Esophagus (tissue), 2 donors: ENCODE data around the gene FARSB. TPM values are rescaled to one million over a fixed set of nuclear protein-coding genes. Genes with fewer than 3 reads are reported as not detected.

ENCODE experiments used
- H3K27ac ChIP-seq, 2 donors: one replicate each; pipeline ENCODE4 v1.5.1; 2013; ENCODE audit warnings: low read depth in 2 of 2, mild to moderate bottlenecking in 2 of 2, inconsistent platforms in 1 of 2, low read length in 1 of 2, moderate library complexity in 1 of 2
- H3K27me3 ChIP-seq, 2 donors: one replicate each; pipeline ENCODE4 v1.6.1; 2013; ENCODE audit warnings: low read length in 2 of 2, control low read depth in 1 of 2, mild to moderate bottlenecking in 1 of 2; ENCODE audit not compliant: insufficient read depth in 2 of 2, control insufficient read depth in 1 of 2
- H3K36me3 ChIP-seq, 2 donors: one replicate each; pipeline ENCODE4 v1.6.1; 2013; ENCODE audit warnings: low read length in 1 of 2; ENCODE audit not compliant: control insufficient read depth in 2 of 2, insufficient read depth in 2 of 2
- H3K4me1 ChIP-seq, 2 donors: one replicate each; pipeline ENCODE4 v1.6.1; 2013; ENCODE audit warnings: low read length in 1 of 2; ENCODE audit not compliant: control insufficient read depth in 2 of 2, insufficient read depth in 2 of 2
- H3K4me3 ChIP-seq, 2 donors: one replicate each; pipeline ENCODE4 v1.5.1; 2013; ENCODE audit warnings: low read length in 2 of 2, mild to moderate bottlenecking in 2 of 2, low read depth in 1 of 2, moderate library complexity in 1 of 2
- H3K9me3 ChIP-seq, 2 donors: one replicate each; pipeline ENCODE4 v1.6.1; 2013; ENCODE audit warnings: mild to moderate bottlenecking in 2 of 2, low read depth in 1 of 2, low read length in 1 of 2, moderate library complexity in 1 of 2; ENCODE audit not compliant: control insufficient read depth in 2 of 2, insufficient read depth in 1 of 2
- WGBS, 2 donors: extraction: QIAGEN DNeasy Blood & Tissue Kit; methylation state at CpG; one replicate each; pipeline ENCODE4 v1.1.7; 2013; 5-methylcytosine and 5-hydroxymethylcytosine counted together
- polyA plus RNA-seq, 2 donors: library from polyadenylated mRNA; stranded (reverse); fragments of 200-250 nt; gene quantifications; one replicate each; pipeline ENCODE4 v1.2.3, GENCODE V29; 2013
- donor health status: healthy with polysubstance abuse.
- donor health status: Bipolar disorder and iron deficiency.

Gene FARSB
- polyA plus RNA-seq, 2 donors: 12.6 to 22.5 TPM

- 89 to 90% methylated on average over 1 of the region's 1 CpG for WGBS, 2 donors
- Histone ChIP-seq H3K27ac (no peak overlapping the region), H3K9me3 (no peaks in the 10 kb centered on the region), H3K27me3 (no peaks in the 10 kb centered on the region), H3K4me1 (no peaks in the 10 kb centered on the region), H3K36me3 (peaks cover 2 to 5% of the 10 kb centered on the region in 2 donors), H3K4me3 (no peak overlapping the region)
These were observed 12.8 kb downstream of the FARSB start for GRCh38 chr2:222643134-222643533.

DNA sequence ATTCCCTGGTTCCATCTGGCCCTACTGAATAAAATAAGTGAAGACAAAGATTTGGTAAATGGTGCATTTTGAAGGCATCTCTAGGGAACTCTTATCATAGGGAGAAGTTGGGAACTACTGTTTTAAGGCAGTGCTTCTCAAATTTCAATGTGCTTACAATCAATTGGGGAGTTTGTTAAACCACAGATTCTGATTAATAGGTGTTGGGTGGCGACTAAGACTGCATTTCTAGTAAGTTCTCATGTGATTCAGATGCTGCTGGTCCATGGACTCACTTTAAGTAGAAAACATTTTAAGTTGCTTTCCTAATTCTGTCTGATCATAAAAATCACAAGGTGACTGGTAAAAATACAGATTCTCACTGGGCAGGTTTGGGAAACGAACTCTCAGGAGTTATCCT is 14.6 kb downstream of the FARSB start:
- WGBS, 2 donors: 93 to 94% methylated on average over 2 of the region's 2 CpGs
- Histone ChIP-seq H3K27me3 (no peaks in the 10 kb centered on the region), H3K4me1 (no peaks in the 10 kb centered on the region), H3K36me3 (peaks cover 4 to 8% of the 10 kb centered on the region in 2 donors), H3K9me3 (no peaks in the 10 kb centered on the region), H3K27ac (no peak overlapping the region), H3K4me3 (no peak overlapping the region)

DNA sequence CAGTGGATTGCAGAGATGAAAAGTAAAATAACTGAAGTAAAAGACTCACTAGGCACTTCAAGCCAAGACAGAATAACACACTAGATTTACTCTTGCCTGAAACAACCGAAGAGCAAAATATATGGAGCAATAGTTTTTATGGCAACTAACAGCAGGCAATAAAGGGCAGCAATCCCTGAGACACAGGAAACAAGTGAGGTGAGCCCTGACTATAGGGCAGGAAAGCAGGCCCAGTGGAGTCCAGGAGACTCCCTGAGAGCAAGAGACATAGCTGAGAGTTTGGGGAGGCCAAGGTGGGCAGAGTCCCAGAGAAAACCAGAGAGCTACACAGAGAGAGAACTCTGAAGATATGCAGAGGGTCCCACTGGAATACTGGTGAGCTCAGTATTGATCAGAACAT is 18.8 kb downstream of the FARSB start:
- no peak overlapping the region for H3K27ac ChIP-seq
- no peaks in the 10 kb centered on the region for H3K27me3 ChIP-seq
- H3K4me1 ChIP-seq: no peaks in the 10 kb centered on the region
- H3K4me3 ChIP-seq: no peak overlapping the region
- H3K9me3 ChIP-seq: no peaks in the 10 kb centered on the region
- H3K36me3 ChIP-seq: peaks cover 4 to 13% of the 10 kb centered on the region in 2 donors
- WGBS, 2 donors: 94 to 98% methylated on average over 1 of the region's 1 CpG

DNA sequence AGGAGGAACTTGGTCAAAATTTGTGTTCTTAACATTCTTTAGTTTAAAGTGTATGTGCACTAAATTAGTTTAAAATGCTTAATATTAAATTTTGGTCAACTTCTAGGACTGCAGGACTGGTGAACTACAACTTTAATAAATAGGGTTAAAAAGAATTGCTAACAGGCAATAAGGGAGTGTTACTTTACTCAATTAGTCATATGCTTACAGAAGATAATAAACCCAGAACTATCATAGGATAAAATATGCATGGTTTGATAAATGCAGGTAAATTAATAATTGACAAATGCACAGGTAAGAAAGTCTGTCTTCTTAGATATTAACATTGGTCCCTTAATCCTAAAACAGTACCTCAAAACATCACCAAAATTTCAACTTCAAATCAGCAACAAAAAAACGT is 20.6 kb downstream of the FARSB start:
- peaks cover 6 to 13% of the 10 kb centered on the region in 2 donors for H3K36me3 ChIP-seq
- no peak overlapping the region for H3K4me3 ChIP-seq
- H3K4me1 ChIP-seq: no peaks in the 10 kb centered on the region
- 87 to 97% methylated on average over 1 of the region's 1 CpG for WGBS, 2 donors
- no peaks in the 10 kb centered on the region for H3K9me3 ChIP-seq
- no peaks in the 10 kb centered on the region for H3K27me3 ChIP-seq
- H3K27ac ChIP-seq: no peak overlapping the region

- Histone ChIP-seq H3K4me3 (no peak overlapping the region), H3K4me1 (no peaks in the 10 kb centered on the region), H3K36me3 (peaks cover 14% of the 10 kb centered on the region in 2 donors), H3K27ac (no peak overlapping the region), H3K27me3 (no peaks in the 10 kb centered on the region), H3K9me3 (no peaks in the 10 kb centered on the region)
- WGBS, 2 donors: 90 to 97% methylated on average over 5 of the region's 5 CpGs
These were observed 28.1 kb downstream of the FARSB start for GRCh38 chr2:222627764-222628163.

DNA sequence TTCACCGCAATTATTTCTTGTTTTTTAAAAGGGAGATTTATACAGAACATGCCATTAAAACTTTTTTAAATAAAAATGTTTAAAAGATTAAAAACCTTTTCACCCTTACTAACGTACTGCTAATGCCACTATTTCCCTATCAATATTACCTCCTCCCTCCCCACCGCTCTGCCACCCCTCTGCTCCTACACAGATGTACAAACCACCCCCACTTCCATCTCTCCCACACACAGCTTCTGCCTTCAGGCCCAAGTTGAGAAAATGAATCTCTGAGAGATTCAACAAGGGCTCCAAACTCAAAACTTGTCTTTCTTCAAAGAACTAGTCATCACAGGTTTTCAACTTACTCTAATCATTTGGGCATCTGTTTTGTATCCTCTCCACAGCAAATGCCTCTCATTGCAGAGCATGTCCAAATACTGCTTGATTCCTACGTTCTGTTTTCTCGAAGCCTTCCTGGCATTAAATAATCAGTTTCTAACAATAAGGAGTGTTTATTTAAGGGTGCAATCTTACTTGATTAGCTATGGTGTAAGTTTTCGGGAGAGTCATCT is 32.1 kb downstream of the FARSB start:
- Histone ChIP-seq H3K4me1 (no peaks in the 10 kb centered on the region), H3K4me3 (no peak overlapping the region), H3K27me3 (no peaks in the 10 kb centered on the region), H3K9me3 (no peaks in the 10 kb centered on the region), H3K36me3 (peaks cover 15 to 17% of the 10 kb centered on the region in 2 donors), H3K27ac (no peak overlapping the region)
- 91 to 92% methylated on average over 6 of the region's 6 CpGs for WGBS, 2 donors

GRCh38 chr2:222622910-222623309 is 33.0 kb downstream of the FARSB start:
- Histone ChIP-seq H3K27ac (no peak overlapping the region), H3K27me3 (no peaks in the 10 kb centered on the region), H3K4me1 (no peaks in the 10 kb centered on the region), H3K9me3 (no peaks in the 10 kb centered on the region), H3K4me3 (no peak overlapping the region), H3K36me3 (peaks cover 15% of the 10 kb centered on the region in 2 donors)
- WGBS, 2 donors: 83 to 95% methylated on average over 2 of the region's 2 CpGs

- Histone ChIP-seq H3K27me3 (no peaks in the 10 kb centered on the region), H3K36me3 (peaks cover 14 to 15% of the 10 kb centered on the region in 2 donors), H3K4me1 (no peaks in the 10 kb centered on the region), H3K9me3 (no peaks in the 10 kb centered on the region), H3K27ac (no peak overlapping the region), H3K4me3 (no peak overlapping the region)
- WGBS, 2 donors: 88 to 94% methylated on average over 4 of the region's 4 CpGs
These were observed 34.0 kb downstream of the FARSB start for GRCh38 chr2:222621893-222622292.

DNA sequence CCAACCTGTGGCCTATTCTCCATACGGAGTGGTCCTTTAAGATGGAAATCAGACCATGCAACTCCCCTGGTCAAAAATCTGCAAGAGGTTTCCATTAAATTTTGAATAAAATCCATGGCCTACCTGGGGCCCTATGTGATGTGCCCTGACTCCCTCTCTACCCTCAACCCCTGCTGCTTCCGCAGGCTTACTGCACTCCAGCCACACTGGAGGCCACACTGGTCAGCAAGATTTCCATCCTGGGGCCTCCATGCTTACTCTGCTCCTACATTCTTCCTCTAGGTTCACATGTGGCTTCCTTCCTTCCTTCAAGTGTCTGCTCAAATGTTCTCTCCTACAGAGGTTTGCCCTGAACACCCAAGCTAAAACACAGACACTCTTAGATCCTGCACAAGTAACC is 40.6 kb downstream of the FARSB start:
- peaks cover 3 to 14% of the 10 kb centered on the region in 2 donors for H3K36me3 ChIP-seq
- no peak overlapping the region for H3K27ac ChIP-seq
- WGBS, 2 donors: 93 to 96% methylated on average over 2 of the region's 2 CpGs
- H3K4me3 ChIP-seq: no peak overlapping the region
- H3K27me3 ChIP-seq: no peaks in the 10 kb centered on the region
- H3K4me1 ChIP-seq: no peaks in the 10 kb centered on the region
- no peaks in the 10 kb centered on the region for H3K9me3 ChIP-seq

DNA sequence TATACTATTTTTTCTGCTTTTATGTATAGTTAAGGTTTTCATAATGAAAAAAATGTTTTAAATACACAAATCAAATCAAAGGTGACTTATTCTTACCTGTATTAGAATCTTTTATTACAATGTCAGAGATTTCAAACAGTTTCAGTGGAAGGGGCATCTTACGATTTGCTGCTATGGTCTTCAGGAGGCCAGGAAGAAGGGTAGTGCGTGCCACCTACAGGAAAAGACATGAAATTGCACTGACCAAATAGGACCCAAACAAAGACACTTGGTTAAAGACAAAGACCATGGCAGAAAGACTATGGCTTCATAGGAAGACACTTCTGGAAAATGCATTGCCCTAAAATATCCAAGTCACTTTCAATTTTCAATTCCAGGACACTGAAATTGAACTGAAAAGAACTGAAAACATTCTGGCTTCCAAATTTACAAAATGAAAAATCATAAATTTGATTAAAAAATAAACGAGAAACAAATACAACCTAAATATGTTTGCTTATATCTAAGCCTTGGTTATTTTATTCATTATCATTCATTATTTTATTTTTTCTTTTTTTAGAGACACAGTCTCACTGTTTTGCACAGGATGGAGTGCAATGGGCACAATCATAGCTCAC is 42.1 kb downstream of the FARSB start:
- no peak overlapping the region for H3K4me3 ChIP-seq
- no peak overlapping the region for H3K27ac ChIP-seq
- H3K36me3 ChIP-seq: peaks cover 3 to 14% of the 10 kb centered on the region in 2 donors
- WGBS, 2 donors: 60 to 62% methylated on average over 3 of the region's 3 CpGs
- no peaks in the 10 kb centered on the region for H3K27me3 ChIP-seq
- no peaks in the 10 kb centered on the region for H3K4me1 ChIP-seq
- H3K9me3 ChIP-seq: no peaks in the 10 kb centered on the region
